GM12891 (cell line): Measurements from ENCODE around the gene GNAI1.

Source experiments
- PAX5 ChIP-seq: IDR thresholded peaks from 2 replicates; pipeline ENCODE4 v1.6.1; 2011; ENCODE audit warnings: low read length, moderate library complexity, mild to moderate bottlenecking; ENCODE audit not compliant: insufficient read depth, severe bottlenecking
- POLR2A ChIP-seq: IDR thresholded peaks from 2 replicates; pipeline ENCODE4 v1.6.1; 2011; ENCODE audit warnings: low read depth, low read length, control low read depth
- POLR2AphosphoS5 ChIP-seq: IDR thresholded peaks from 2 replicates; pipeline ENCODE4 v1.6.1; 2011; ENCODE audit warnings: low read depth, low read length, control low read depth
- POU2F2 ChIP-seq: IDR thresholded peaks from 2 replicates; pipeline ENCODE4 v1.6.1; 2011; ENCODE audit warnings: low read depth, mild to moderate bottlenecking, control low read depth, low read length, moderate library complexity
- SPI1 ChIP-seq: IDR thresholded peaks from 2 replicates; pipeline ENCODE4 v1.6.1; 2011; ENCODE audit warnings: low read depth, low read length, control low read depth
- TAF1 ChIP-seq: IDR thresholded peaks from 2 replicates; pipeline ENCODE4 v1.6.1; 2011; ENCODE audit warnings: low read depth, low read length, control low read depth

DNA sequence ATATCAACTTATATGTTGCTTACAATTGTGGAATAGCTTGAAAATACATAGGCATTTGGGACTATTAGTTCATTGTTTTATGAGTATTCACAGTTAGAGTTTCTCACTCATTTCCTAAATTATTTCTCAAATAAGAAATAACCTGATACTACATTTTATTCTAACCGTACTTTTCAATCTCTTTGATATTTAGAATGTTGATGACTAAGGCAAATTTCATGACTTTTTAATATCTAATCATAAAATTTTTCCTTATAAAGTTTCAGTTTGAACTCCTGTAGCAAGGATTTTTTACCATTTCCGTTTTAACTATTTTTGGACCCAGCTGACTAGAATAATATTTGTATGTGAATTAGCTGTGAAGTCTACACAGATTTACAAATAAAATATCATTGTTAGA is 41.3 kb upstream of the GNAI1 start:
- no peak for TF ChIP-seq SPI1
- no peak for TF ChIP-seq POLR2AphosphoS5
- no peak for TF ChIP-seq POLR2A
- TF ChIP-seq TAF1, result no peak
- no peak for TF ChIP-seq POU2F2
- no peak for TF ChIP-seq PAX5
